ENCODE data around the gene FAM120AOS. TPM values are rescaled to one million over a fixed set of nuclear protein-coding genes. Genes with fewer than 3 reads are reported as not detected.

FAM120AOS gene
- total RNA-seq, 1 donor from 2014 or later, result 24.8 TPM

Other genes with a start within 250 kb of the FAM120AOS start
- gene FAM120A, start 1.9 kb downstream of the FAM120AOS start, total RNA-seq, result 77.2 and 91.4 TPM in 2 replicates
- gene PHF2, start 123.0 kb upstream of the FAM120AOS start, total RNA-seq, result 11.7 and 16.2 TPM in 2 replicates